ENCODE data around the gene ADCY4.
"Not testable (repeated sequence)": the region's sequence is repeated elsewhere in the genome, so short reads cannot be mapped to it uniquely, and the experiment has no call there.

ADCY4 gene

DNA sequence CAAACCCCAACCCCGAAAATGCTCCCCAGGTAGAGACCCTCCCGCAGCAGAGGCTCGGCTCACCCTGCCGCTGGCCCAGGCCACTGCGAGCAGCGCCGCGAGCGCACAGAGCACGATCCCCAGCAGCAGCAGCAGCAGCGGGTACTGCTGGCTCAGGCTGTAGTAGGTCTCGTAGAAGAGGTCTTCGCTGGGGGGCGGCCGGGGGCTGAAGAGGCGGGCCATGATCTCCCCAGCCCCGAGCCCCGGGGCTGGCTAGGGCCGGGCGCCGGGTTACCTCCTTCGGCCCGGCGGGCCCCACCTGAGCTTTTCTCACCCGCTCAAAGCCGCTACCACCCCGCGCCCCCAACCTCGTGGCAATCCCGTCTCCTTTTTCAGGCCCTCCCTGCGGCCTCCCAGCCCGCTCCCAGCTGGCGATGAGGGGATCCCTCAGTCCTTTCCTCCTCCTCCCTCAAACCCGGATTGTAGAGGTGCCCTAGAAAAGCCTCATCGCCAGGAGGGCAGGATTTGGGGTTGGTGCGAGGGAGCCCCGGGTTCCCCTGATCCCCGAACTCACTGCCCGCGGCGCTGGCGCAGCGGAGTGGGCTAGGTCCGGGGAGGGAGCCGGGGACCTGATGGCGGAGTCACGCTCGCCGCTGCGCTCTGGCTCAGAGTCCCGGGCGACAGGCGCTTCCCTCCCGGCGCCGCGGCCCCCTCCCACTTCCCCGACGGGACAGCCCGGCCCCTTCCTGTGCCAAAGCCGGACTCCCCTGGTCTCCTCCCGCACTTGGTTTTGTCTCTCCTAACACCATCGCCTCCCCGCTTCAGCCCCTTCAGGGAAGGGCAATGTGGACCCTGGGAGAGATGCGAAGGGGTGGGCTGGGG, at the start of gene ADCY4:
Gene ADCY4 (minus strand): TSS at position 641 of the 861 bp plus-strand sequence. CDS start 419 bp downstream, at position 222.
- DNase-seq = no peak

DNA sequence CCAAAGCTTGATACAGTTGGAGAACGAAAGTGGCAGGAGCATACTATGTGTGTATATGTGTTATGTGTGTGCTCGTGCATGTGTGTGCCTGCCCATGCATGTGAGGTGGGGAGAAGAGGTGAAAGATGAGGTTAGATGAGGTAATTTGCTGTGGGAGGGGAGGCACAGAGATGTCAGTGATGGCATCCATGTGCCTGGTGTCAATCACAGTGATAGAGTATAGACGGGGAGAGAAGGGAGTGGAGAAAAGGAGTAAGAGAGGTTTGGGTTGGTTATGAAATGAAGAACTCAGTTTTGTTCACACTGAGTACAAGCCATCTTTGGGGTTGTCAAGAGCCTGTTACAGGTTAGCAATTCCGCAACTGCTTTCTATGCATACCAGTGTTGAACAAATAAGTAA, 49.3 kb upstream of the ADCY4 start:
- DNase-seq = no peak

DNA sequence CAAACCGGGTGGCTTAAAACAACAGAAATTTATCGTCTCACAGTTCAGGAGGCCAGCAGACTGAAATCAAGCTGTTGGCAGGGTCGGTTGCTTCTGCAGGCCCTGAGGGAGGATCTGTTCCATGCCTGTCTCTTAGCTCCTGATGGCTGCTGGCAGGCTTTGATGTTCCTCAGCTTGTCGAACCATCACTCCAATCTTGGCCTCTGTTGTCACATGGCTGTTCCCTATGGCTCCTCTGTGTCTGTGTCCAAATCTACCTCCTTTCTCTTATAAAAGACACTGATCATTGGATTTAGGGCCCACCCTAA, 47.1 kb upstream of the ADCY4 start:
- no peak for DNase-seq

DNA sequence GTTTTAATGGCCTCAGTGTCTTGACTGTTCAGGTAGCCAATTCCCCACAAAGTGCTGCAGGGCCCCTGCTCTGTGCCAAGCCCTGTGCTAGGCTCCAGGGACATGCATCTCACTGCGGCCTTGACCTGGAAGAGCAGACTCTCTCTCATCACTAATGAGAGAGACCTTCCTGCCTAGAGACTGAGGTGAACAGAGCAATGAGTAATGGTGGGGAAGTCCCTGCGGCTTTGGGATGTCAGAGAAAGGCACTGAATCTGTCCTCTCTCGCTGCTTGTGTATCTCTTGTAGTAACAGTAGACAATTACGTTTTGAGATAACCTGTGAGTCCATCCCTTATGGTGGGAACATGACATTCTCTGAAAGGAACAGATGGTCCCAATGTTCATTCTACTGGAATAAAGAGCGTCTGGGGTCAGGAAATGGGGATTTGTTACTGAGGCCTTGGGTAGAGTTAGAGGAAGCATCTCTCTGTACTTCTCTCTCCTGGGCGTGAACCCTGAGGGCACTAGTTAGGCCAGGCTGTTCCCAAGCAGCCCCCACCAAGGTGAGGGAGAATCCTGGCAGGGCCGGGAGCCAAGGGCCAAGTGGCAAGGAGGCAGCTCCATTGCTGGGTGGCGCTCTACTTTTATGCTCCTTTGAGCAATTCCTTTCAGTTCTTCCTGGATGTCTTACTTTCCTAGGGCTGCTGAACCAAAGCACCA, 46.6 kb upstream of the ADCY4 start:
- DNase-seq = no peak

DNA sequence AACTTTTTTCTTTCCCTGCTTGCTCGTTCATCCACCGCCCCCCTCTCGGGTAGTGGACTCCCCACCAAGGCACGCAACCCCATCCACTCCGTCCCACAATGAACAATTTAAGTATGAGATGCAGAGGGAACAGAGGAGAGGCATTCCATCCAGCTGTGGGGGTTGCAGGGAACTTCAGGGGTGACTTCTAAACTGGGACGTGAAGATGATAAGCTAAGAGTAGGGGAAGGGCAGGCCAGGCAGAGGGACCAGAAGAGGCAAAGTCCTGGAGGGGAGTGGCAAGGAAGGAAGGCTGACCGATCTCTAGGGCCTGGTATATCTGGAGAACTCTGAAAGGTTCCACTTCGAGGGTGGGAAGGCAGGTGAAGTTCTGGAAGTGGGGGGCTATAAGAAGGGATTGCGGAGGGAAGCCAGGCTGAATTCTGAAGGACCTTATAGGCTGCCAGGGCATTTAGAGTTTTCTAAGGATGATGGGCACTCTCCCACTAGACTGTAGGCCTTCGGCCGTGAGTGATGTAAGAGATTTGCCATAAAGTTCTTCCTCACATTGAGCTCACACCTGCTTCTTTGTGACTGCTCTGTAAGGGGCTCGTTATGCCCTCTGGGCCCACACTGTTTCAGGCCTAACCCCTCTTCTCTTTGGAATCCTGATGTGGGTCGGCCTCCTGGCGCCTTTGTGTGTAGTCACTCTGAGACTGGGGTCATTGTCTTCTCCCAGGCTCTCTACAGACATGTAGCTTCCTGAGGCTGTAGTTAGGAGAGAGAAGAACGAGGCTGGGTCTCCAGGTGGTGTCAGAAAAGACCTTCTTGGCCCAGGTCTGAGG, 45.2 kb upstream of the ADCY4 start:
- DNase-seq = no peak

DNA sequence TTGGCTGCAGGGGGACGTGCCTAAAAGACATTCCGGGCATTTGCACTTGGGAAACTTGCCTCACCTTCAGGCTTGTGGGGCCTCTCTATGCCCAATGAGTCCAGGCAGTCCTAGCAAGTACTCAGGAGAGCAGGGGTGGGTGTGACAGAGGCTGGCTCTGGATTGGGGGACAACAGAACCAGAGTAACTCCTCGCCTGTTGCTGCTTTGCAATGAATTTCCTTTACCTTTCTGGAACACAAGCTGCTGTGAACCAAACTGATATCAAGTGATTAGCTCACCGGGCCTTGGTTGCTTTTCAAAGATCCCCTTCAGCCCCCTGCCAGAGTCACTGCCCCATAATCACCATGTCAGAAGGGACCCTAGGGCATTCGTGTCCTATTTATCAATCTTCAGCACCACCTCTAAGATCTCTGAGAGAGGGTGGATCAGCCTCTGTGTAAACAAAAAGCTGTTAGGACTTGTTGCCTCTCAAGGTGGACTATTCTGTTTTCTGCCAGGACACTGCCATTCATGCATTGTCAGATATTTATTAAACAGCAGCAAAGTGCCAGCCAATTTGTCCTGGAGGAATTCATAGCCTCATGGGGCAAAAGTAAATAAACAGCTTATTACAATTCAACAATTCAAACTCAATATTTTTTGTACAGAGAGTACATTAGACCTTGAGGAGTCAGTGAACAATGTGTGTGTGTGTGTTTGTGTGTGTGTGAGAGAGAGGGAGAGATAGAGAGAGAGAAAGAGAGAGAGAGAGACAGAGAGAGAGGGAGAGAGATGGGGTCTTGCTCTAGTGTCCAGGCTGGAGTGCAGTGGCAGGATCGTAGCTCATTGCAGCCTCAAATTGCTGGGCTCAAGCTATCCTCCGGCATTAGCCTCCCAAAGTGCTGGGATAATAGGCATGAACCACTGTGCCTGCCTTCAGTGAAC, 44.4 kb upstream of the ADCY4 start:
- no peak for DNase-seq

DNA sequence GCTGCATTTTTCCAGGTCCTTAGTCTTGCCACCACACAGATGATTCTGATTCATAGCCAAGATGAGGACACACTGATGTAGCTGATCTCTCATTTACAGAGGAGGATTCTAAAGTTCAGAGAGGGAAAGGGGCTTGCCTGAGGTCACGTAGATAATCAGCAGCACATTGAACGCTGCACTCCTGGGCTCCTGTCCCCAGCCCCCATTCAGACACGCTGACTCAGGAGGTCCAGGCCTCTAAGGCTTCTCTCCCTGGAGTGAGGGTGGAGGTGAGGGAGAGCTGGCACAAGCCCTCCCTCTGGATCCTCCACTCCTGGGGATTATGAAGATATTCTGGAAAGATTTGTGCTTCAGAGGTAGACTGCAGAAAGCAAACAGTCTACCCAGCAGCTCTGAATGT, 43.5 kb upstream of the ADCY4 start:
- no peak for DNase-seq

DNA sequence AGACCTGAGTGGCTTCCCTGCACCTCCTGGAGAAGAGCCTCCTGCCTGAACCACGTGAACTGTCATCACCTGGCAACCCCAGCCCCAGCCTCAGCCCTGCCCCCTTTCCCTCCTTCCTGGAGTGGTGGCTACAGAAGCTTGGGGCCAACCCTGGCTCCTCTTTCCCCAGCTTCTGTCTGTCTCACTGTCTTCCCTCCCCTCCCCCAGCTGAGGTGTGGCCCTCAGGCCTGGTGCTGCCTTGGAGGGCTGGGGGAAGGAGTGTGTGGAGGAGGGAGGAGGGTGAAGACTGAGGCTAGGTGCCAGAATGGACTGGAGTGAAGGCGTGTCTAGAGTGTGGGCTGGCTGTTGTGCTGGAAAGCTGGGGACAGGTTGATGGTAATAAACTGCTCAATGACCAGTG, 42.8 kb upstream of the ADCY4 start:
- DNase-seq = no peak

DNA sequence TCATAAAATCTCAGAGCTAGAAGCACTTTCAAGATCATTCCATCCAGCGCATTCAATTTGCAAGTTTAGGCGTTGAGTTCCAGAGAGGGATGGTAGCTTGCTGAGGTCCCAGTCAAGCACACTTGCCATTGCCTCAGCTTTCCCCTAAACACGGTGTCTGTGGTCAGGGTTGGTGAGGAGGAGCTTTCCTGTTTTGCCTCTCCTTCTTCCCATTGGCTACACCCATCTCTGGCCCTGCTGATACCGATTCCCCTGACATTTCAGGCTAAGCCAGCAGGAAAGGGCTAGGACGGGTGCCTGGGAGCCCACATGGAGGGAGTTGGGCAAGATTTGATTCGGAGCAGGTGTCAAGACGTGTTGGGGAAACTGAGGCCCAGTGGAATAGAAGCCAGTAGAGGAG, 42.3 kb upstream of the ADCY4 start:
- no peak for DNase-seq

DNA sequence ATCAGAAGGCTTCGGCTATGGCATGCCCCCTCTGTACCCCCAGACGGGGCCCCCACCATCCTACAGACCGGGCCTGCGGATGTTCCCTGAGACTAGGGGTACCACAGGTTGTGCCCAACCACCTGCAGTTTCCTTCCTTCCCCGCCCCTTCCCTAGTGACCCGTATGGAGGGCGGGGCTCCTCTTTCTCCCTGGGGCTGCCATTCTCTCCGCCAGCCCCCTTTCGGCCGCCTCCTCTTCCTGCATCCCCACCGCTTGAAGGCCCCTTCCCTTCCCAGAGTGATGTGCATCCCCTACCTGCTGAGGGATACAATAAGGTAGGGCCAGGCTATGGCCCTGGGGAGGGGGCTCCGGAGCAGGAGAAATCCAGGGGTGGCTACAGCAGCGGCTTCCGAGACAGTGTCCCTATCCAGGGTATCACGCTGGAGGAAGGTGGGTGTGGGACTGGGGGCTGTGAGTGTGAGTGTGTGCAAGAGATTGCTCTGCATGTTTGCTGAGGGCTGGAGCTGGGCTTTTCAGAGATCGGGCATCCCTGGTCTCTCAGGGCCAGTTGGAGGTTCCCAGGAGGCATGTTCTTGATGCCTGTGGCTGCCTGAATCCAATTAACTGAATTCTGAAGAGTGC, 41.7 kb upstream of the ADCY4 start:
- no peak for DNase-seq

DNA sequence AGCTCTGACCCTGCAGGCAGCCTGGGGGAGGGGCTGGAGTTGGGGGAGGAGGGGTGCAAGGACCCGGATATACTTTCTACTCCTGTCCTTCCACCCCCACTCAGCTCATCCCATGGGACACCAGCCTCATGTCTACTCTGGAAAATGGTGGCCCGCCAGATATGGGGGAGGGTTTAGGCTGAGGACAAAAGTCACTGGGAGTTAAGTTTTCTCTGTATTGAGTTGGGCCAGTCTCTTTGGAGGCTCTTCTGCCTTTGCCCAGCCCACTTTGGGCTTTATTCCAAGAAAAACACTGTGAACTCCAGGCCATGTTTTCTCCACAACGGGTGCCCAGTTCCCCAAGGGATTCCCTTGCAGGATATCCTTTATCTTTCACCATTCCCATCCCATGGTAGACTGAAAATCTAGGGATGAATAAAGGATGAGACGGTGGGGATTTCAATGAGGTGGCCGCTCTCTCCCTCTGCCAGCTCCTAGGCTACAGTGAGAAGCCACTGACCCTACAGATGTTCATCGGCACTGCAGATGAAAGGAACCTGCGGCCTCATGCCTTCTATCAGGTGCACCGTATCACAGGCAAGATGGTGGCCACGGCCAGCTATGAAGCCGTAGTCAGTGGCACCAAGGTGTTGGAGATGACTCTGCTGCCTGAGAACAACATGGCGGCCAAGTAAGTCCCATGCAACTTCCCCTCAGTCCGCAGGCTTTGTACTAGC, 38.0 kb upstream of the ADCY4 start:
- DNase-seq = no peak

DNA sequence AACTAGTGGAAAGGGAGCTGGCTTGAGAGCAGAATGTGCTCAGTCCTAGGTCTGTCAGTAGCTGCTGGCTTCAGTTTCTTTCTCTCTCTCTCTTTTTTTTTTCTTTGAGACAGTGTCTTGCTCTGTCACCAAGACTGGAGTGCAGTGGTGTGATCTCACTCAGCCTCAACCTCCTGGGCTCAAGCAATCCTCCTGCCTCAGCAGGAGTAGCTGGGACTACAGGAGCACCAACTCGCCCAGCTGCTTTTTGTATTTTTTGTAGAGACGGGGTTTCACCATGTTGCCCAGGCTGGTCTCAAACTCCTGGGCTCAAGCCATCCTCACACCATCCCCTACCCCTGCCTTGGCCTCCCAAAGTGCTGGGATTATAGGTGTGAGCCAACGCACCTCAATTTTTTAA, 36.7 kb upstream of the ADCY4 start:
- DNase-seq = not testable (repeated sequence)

DNA sequence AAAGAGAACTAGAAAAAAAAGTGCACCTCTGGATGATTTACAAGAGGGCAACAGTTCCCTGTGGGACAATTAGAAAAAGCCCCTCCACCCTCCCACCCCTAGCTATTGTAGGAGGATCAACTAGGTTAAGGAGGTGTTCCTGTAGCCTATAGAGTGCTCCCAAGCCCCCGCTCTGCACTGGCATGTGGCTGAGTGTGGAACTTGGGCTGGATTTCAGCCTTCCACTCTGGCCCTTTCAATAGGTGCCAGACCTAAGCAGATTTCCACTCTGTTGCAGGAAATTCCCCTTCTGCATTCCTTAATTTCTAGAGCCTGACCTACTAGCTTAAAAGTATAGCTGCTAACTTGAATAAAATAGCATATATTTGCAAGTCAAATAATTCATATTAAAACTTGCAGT, 35.9 kb upstream of the ADCY4 start:
- DNase-seq = no peak

DNA sequence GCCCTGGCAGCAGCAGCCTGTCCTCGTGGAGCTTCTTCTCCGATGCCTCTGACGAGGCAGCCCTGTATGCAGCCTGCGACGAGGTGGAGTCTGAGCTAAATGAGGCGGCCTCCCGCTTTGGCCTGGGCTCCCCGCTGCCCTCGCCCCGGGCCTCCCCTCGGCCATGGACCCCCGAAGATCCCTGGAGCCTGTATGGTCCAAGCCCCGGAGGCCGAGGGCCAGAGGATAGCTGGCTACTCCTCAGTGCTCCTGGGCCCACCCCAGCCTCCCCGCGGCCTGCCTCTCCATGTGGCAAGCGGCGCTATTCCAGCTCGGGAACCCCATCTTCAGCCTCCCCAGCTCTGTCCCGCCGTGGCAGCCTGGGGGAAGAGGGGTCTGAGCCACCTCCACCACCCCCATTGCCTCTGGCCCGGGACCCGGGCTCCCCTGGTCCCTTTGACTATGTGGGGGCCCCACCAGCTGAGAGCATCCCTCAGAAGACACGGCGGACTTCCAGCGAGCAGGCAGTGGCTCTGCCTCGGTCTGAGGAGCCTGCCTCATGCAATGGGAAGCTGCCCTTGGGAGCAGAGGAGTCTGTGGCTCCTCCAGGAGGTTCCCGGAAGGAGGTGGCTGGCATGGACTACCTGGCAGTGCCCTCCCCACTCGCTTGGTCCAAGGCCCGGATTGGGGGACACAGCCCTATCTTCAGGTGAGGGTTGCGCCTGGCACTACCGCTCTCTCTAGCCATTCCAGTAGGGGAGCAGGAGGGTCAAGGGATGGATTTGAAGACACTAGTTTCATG, 35.2 kb upstream of the ADCY4 start:
- DNase-seq = no peak

DNA sequence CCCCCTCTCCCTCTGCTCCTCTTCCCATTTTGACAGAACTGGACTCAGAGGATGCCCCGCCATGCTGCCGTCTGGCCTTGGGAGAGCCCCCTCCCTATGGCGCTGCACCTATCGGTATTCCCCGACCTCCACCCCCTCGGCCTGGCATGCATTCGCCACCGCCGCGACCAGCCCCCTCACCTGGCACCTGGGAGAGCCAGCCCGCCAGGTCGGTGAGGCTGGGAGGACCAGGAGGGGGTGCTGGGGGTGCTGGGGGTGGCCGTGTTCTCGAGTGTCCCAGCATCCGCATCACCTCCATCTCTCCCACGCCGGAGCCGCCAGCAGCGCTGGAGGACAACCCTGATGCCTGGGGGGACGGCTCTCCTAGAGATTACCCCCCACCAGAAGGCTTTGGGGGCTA, 34.6 kb upstream of the ADCY4 start:
- no peak for DNase-seq

DNA sequence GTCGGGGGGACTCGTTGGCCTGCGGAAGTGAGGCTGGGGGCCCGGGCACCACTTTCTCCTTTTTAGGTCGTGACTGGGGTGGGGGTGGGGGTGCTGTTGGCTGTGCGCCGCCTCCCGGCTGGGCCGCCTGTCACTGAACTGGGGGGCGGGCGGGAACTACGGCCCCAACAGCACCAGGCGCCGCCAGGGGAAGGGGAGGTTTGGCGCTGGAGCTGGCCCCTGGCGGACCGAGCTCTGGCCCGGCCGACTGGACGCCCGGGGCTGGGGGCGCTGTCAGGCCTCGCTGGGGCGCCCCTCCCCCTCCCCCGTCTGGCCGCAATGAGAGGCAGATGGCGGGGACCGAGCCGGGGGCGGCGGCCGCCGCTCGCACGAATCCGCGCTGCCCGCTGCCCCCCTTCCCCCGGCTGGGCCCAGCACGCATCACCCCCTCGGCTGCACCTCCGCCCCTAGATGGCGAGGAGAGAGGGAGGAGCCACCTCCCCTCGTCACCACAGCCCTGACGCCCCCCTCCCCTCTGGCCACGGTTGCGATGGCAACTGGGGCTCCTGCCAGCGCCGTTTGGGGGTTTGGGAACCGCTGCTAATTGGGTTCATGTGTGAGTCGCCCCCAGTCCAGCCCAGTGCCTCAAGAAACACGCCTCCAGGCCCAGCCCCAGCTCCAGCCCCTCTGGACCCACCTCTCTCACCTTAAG, 33.8 kb upstream of the ADCY4 start:
- DNase-seq = no peak

DNA sequence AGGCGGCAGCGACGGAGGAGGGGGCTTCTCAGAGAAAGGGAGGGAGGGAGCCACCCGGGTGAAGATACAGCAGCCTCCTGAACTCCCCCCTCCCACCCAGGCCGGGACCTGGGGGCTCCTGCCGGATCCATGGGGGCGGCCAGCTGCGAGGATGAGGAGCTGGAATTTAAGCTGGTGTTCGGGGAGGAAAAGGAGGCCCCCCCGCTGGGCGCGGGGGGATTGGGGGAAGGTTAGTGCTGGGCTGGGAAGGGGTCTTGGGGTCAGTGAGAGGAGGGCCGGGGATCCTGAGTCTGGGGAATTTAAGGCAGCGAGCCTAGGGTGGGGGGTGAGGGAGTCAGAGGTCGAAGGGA, 33.3 kb upstream of the ADCY4 start:
- DNase-seq = no peak

DNA sequence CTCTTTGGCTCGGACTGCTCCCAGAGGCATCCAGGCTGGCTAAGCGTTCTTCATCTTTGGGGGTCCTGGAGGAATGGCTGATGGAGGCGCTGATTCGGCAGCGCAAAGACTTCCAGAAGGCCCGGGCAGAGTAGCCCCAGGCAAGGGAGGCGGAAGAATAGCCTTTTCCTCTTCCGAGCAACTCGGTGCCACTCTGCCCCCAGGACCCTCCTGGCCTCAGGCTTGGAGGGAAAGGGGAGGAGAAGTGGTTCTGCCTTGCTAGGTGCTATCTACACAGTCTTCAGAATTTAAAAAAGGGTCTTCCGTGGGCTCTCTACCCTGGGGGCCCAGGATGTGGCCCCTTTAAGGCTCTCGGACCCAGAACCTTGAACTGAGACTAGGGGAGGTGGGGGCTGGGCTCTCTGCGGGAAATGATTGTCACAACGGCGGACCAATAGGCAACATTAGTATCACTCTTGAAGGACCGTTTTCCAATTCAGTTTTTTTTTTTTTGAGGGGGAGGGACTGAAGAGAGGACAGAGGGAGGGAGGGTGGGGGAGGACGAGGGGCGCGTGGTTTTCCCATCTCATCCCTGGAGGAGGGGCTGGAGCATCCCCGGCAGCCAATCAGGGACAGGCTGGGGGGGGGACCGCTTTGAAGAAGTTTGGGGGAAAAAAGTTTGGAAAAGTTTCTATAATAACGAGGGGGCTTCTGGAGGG, 32.8 kb upstream of the ADCY4 start, which contains the start of gene NFATC4:
Gene NFATC4 (plus strand): TSS at position 671 of the 698 bp plus-strand sequence. CDS start 157 bp downstream, outside the sequence.
- DNase-seq = no peak
